ENCODE results near the gene PLA2G4D.

PLA2G4D gene

DNA sequence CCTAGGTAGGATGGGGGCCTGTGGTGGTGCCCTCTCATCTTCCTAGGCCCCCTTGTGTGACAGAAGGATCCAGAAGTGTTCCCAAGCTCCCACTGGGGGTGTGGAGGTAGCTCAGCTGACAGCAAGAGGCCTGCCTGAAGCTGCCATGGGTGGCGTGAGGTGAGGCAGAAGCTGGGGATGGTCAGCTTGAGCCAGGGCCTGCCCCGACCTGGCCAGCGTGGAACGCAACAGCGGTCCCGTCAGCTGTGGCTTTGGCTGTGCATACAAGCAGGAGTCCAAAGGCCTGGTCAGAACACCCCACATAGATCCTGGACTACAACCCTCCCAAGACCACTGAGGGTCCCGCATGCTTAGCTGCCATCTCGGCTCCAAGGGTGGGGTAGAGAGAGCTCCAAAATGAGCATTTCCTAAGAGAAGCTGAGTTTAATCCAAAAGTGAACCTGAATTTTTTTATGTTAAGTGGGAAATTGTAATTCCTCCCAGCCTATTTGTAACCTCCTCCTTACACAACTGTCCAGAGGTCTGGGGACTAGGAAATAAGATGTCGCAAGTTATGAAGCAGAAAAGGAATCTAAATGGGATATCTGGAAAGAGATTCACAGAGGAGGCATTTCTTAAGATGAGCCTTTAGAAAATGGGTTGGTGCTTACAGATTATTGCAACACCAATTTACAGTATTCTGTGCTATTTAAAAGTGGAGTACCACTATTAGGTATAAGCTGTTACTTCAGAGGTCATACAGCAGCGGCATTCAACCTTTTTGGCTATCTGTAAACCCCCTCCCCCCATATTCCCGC, 9.9 kb upstream of the PLA2G4D start:
- Histone ChIP-seq H3K4me2 (ENCODE audit: insufficient read depth, low read length) (no peak overlapping the region), H3K9me3 (ENCODE audit: insufficient read depth, low read length, severe bottlenecking) (no peaks in the 10 kb centered on the region), H3K79me2 (ENCODE audit: insufficient read depth, low read length) (no peaks in the 10 kb centered on the region), H3K27me3 (ENCODE audit: insufficient read depth, low read length, poor library complexity) (no peaks in the 10 kb centered on the region), H3K27ac (ENCODE audit: low read length) (no peak overlapping the region), H3K36me3 (ENCODE audit: insufficient read depth, low read length) (no peaks in the 10 kb centered on the region), H3K9ac (ENCODE audit: low read depth, low read length) (no peak overlapping the region), H2AFZ (ENCODE audit: low read depth, low read length) (no peak overlapping the region), H3K4me3 (ENCODE audit: low read depth in 1 of 2, low read length in 2 of 2) (no peak overlapping the region), H4K20me1 (ENCODE audit: insufficient read depth, low read length) (no peaks in the 10 kb centered on the region), H3K4me1 (ENCODE audit: insufficient read depth, low read length) (peaks cover 11% of the 10 kb centered on the region)
- DNase-seq: no peak
- TF ChIP-seq, protein P1, sequence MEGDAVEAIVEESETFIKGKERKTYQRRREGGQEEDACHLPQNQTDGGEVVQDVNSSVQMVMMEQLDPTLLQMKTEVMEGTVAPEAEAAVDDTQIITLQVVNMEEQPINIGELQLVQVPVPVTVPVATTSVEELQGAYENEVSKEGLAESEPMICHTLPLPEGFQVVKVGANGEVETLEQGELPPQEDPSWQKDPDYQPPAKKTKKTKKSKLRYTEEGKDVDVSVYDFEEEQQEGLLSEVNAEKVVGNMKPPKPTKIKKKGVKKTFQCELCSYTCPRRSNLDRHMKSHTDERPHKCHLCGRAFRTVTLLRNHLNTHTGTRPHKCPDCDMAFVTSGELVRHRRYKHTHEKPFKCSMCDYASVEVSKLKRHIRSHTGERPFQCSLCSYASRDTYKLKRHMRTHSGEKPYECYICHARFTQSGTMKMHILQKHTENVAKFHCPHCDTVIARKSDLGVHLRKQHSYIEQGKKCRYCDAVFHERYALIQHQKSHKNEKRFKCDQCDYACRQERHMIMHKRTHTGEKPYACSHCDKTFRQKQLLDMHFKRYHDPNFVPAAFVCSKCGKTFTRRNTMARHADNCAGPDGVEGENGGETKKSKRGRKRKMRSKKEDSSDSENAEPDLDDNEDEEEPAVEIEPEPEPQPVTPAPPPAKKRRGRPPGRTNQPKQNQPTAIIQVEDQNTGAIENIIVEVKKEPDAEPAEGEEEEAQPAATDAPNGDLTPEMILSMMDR (IDR thresholded peaks at IDR 0.05; ENCODE audit: borderline replicate concordance, extremely low read depth, low read length, poor library complexity, severe bottlenecking): no peak
- no peak for TF ChIP-seq EZH2 (IDR thresholded peaks at IDR 0.05; ENCODE audit: borderline replicate concordance, low read depth, low read length, severe bottlenecking)
- no peak for ATAC-seq (ENCODE audit: insufficient read depth, low read depth)

DNA sequence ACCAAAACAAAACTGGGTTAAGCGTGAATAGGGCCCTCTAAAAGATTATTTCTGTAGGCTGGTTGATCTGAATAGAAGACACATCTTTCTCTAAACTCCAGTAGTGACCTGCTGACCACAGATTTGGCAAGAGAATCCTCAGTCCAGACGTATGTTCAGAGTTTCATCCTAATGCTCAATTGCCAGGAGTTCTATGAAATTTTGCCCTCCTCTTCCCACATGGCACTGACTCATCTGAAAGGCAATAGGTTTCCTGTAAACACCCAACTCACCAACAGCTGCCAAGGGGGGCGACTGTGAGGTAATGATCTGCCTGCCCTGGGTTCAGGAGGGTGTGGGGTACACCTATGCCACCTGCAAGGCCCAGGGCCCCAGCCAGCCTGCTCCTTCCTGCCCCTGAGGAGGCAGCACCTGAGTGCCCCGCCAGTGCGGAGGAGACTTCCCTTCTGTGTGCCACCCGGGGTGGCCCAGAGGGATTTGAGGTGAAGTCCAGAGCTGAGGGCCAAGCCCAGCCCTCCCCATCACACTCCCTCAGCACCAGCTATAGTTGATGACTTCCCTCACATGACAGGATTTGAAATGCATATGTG, 8.4 kb upstream of the PLA2G4D start:
- H3K4me2 ChIP-seq (ENCODE audit: insufficient read depth, low read length): no peak overlapping the region
- no peak for DNase-seq
- H3K4me1 ChIP-seq (ENCODE audit: insufficient read depth, low read length): peaks cover 11% of the 10 kb centered on the region
- no peak overlapping the region for H3K4me3 ChIP-seq (ENCODE audit: low read depth in 1 of 2, low read length in 2 of 2)
- no peaks in the 10 kb centered on the region for H4K20me1 ChIP-seq (ENCODE audit: insufficient read depth, low read length)
- no peak for ATAC-seq (ENCODE audit: insufficient read depth, low read depth)
- no peak for TF ChIP-seq EZH2 (IDR thresholded peaks at IDR 0.05; ENCODE audit: borderline replicate concordance, low read depth, low read length, severe bottlenecking)
- TF ChIP-seq, protein P1 (IDR thresholded peaks at IDR 0.05; ENCODE audit: borderline replicate concordance, extremely low read depth, low read length, poor library complexity, severe bottlenecking): no peak
- no peak overlapping the region for H3K27ac ChIP-seq (ENCODE audit: low read length)
- H3K36me3 ChIP-seq (ENCODE audit: insufficient read depth, low read length): no peaks in the 10 kb centered on the region
- H2AFZ ChIP-seq (ENCODE audit: low read depth, low read length): no peak overlapping the region
- no peaks in the 10 kb centered on the region for H3K27me3 ChIP-seq (ENCODE audit: insufficient read depth, low read length, poor library complexity)
- H3K9me3 ChIP-seq (ENCODE audit: insufficient read depth, low read length, severe bottlenecking): no peaks in the 10 kb centered on the region
- no peaks in the 10 kb centered on the region for H3K79me2 ChIP-seq (ENCODE audit: insufficient read depth, low read length)
- no peak overlapping the region for H3K9ac ChIP-seq (ENCODE audit: low read depth, low read length)

DNA sequence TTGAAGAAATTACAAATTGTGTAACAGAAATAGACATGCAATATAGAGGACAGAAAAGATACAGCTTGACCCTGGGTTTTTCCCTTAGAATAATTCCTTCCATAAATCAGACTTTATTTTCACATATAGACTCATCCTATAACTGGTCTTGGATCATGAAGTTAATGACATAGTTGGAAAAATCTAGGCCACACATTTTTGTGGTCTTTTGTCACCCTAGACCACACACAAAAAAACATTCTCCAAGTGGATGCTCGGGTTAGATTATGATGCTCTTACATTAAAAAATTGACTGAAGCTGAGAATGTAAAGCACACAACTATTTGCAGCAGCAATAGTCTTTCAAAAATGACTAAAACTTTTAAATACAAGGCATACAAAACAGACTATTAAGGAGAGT, 7.5 kb upstream of the PLA2G4D start:
- DNase-seq (no peak), ATAC-seq (ENCODE audit: insufficient read depth, low read depth) (no peak)
- Histone ChIP-seq H3K27ac (ENCODE audit: low read length) (no peak overlapping the region), H3K9me3 (ENCODE audit: insufficient read depth, low read length, severe bottlenecking) (no peaks in the 10 kb centered on the region), H4K20me1 (ENCODE audit: insufficient read depth, low read length) (no peaks in the 10 kb centered on the region), H3K4me2 (ENCODE audit: insufficient read depth, low read length) (no peak overlapping the region), H3K36me3 (ENCODE audit: insufficient read depth, low read length) (no peaks in the 10 kb centered on the region), H3K27me3 (ENCODE audit: insufficient read depth, low read length, poor library complexity) (no peaks in the 10 kb centered on the region), H3K9ac (ENCODE audit: low read depth, low read length) (no peak overlapping the region), H3K79me2 (ENCODE audit: insufficient read depth, low read length) (no peaks in the 10 kb centered on the region), H3K4me3 (ENCODE audit: low read depth in 1 of 2, low read length in 2 of 2) (no peak overlapping the region), H2AFZ (ENCODE audit: low read depth, low read length) (no peak overlapping the region), H3K4me1 (ENCODE audit: insufficient read depth, low read length) (peaks cover 11% of the 10 kb centered on the region)
- TF ChIP-seq EZH2 (IDR thresholded peaks at IDR 0.05; ENCODE audit: borderline replicate concordance, low read depth, low read length, severe bottlenecking): no peak
- TF ChIP-seq, protein P1 (IDR thresholded peaks at IDR 0.05; ENCODE audit: borderline replicate concordance, extremely low read depth, low read length, poor library complexity, severe bottlenecking): no peak

Data from DND-41 (cell line).